Testis (tissue), 3 donors: ENCODE results near the gene TMED5. TPM values are rescaled to one million over a fixed set of nuclear protein-coding genes. Genes with fewer than 3 reads are reported as not detected.

Experiments used
- DNase-seq: peaks from one replicate; pipeline ENCODE4 v3.0.0-alpha.2; 2019
- H3K27ac ChIP-seq, 2 donors: fragments of 200-600 bp; sonication (generic); one replicate each; pipeline ENCODE4 v1.5.1; 2019
- H3K27me3 ChIP-seq: fragments of 200-600 bp; sonication (generic); one replicate; pipeline ENCODE4 v1.5.1; 2019
- H3K36me3 ChIP-seq: fragments of 200-600 bp; sonication (generic); one replicate; pipeline ENCODE4 v1.5.1; 2017; ENCODE audit warnings: low read depth; ENCODE audit errors: missing control alignments
- H3K4me1 ChIP-seq: fragments of 200-600 bp; sonication (generic); one replicate; pipeline ENCODE4 v1.5.1; 2019
- H3K4me3 ChIP-seq, 2 donors: fragments of 200-600 bp; sonication (generic); one replicate each; pipeline ENCODE4 v1.5.1; 2017 to 2019
- H3K9me3 ChIP-seq: fragments of 200-600 bp; sonication (generic); one replicate; pipeline ENCODE4 v1.5.1; 2017
- POLR2A ChIP-seq: fragments of 450-650 bp; IDR thresholded peaks from one replicate; pipeline ENCODE4 v1.6.1; 2017; ENCODE audit warnings: antibody characterized with exemption, mild to moderate bottlenecking, moderate library complexity
- WGBS, 2 donors: methylation state at CpG; one replicate each; pipeline ENCODE4 v1.1.5; 2018; 5-methylcytosine and 5-hydroxymethylcytosine counted together
- intact Hi-C: fragments of 100-400 bp; cut with DNase I; formaldehyde crosslinking; loops from one replicate; pipeline ENCODE4 v1.15.1; 2023; ENCODE audit warnings: low total_unique reads
- polyA plus RNA-seq: library from polyadenylated mRNA; stranded (reverse); fragments of 350-450 nt; fragmentation: Illumina TruSeq; extraction: RNeasy Lipid Tissue Mini Kit (QIAGEN cat#74804); gene quantifications from one replicate; pipeline ENCODE4 v1.2.3, GENCODE V29; 2014; ENCODE audit warnings: low read depth, low replicate concordance; ENCODE audit not compliant: insufficient read depth
- total RNA-seq, 2 donors: library from RNA; depleted of rRNA; stranded (reverse); fragments of >200 nt; gene quantifications; one replicate each; pipeline ENCODE4 v1.2.3, GENCODE V29; 2016
- TF ChIP-seq, protein P1 (sequence below), 3 experiments: fragments of 450-650 bp in 2 of 3; fragments of 200-600 bp in 1 of 3; sonication (generic) in 1 of 3; IDR thresholded peaks; one replicate each; pipeline ENCODE4 v1.5.1; 2016 to 2019; ENCODE audit warnings: antibody characterized with exemption in 3 of 3, mild to moderate bottlenecking in 2 of 3, moderate library complexity in 1 of 3

The TMED5 gene
- total and polyA plus RNA-seq, 3 donors from 2014 or later: 39.2 to 50.0 (median 48.1) TPM

DNA sequence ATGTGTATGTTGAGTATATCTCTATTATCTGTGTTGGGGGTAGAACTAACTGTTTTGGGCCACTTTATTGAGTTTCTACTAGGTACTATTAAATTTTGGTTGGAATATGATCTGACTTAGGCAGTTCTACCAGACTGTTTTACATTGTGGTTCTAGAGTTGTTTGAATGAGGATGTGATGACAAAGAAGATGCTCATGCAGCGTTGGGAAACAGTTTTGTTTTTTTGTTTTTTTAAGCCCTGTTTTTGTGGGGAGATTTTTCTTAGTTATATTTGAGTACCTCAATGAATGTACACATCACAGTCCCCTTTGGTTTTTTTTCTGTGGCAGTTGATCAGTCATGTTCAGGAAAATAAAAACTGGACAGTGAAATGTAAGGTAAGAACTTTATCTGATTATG, 40.1 kb downstream of the TMED5 start:
- Histone ChIP-seq H3K27ac (no peak overlapping the region), H3K36me3 (no peaks in the 10 kb centered on the region), H3K4me1 (no peaks in the 10 kb centered on the region), H3K4me3 (no peak overlapping the region), H3K9me3 (no peaks in the 10 kb centered on the region), H3K27me3 (no peaks in the 10 kb centered on the region)
- WGBS, 2 donors: 84 to 86% methylated on average over 1 of the region's 1 CpG
- TF ChIP-seq, protein P1, sequence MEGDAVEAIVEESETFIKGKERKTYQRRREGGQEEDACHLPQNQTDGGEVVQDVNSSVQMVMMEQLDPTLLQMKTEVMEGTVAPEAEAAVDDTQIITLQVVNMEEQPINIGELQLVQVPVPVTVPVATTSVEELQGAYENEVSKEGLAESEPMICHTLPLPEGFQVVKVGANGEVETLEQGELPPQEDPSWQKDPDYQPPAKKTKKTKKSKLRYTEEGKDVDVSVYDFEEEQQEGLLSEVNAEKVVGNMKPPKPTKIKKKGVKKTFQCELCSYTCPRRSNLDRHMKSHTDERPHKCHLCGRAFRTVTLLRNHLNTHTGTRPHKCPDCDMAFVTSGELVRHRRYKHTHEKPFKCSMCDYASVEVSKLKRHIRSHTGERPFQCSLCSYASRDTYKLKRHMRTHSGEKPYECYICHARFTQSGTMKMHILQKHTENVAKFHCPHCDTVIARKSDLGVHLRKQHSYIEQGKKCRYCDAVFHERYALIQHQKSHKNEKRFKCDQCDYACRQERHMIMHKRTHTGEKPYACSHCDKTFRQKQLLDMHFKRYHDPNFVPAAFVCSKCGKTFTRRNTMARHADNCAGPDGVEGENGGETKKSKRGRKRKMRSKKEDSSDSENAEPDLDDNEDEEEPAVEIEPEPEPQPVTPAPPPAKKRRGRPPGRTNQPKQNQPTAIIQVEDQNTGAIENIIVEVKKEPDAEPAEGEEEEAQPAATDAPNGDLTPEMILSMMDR (IDR thresholded peaks at IDR 0.05): no peak
- no peak for TF ChIP-seq POLR2A
- no peak for DNase-seq
- intact Hi-C loops: no loop called here

- Histone ChIP-seq H3K4me1 (no peaks in the 10 kb centered on the region), H3K27me3 (no peaks in the 10 kb centered on the region), H3K27ac (no peak overlapping the region), H3K36me3 (no peaks in the 10 kb centered on the region), H3K4me3 (no peak overlapping the region), H3K9me3 (no peaks in the 10 kb centered on the region)
- DNase-seq: no peak
- TF ChIP-seq, protein P1 (IDR thresholded peaks at IDR 0.05): no peak
- no peak for TF ChIP-seq POLR2A
- intact Hi-C loops: no loop called here
- 46 to 55% methylated on average over 3 of the region's 3 CpGs for WGBS, 2 donors
These were observed 42.5 kb downstream of the TMED5 start for GRCh38 chr1:93137604-93138292.

DNA sequence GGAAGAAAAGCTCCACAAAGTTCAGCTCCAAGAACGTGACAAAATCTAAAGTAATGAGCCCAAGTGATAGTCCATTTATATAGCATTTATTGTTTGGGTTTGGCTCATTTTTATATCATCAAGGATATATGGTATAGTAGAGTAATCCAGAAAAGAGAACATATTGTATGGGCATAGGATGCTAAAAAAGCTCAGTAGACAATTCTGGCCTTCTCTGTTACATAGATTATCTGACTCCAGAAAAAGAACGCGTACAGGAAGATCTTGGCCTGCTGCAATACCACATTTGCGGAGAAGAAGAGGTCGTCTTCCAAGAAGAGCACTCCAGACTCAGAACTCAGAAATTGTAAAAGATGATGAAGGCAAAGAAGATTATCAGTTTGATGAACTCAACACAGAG, 43.8 kb downstream of the TMED5 start:
- intact Hi-C loops: no loop called here
- H3K4me1 ChIP-seq: no peaks in the 10 kb centered on the region
- WGBS, 2 donors: 91 to 93% methylated on average over 5 of the region's 5 CpGs
- H3K9me3 ChIP-seq: no peaks in the 10 kb centered on the region
- DNase-seq: no peak
- H3K36me3 ChIP-seq: no peaks in the 10 kb centered on the region
- H3K4me3 ChIP-seq: no peak overlapping the region
- no peak for TF ChIP-seq POLR2A
- TF ChIP-seq, protein P1 (IDR thresholded peaks at IDR 0.05): no peak
- no peak overlapping the region for H3K27ac ChIP-seq
- H3K27me3 ChIP-seq: no peaks in the 10 kb centered on the region

DNA sequence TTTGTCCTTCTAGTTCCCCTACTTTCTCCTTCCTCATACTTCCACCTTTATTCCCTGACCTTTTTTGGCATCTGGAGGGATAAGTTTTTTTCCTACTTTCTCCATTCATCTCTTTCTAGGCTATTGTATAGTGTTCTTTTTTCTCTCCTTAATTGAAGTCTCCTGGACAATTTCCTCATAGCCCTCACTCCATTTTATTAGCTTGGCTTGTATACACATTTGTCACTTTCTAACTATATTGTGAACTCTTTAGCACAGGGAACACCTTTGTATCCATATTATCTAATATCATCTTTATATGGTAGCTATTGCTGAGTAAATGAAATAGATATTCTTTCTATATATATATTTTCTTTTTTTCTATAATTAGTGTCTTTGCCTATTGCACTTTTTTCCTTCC, 47.6 kb downstream of the TMED5 start:
- TF ChIP-seq, protein P1 (IDR thresholded peaks at IDR 0.05): no peak
- no peak for TF ChIP-seq POLR2A
- Histone ChIP-seq H3K27me3 (no peaks in the 10 kb centered on the region), H3K36me3 (no peaks in the 10 kb centered on the region), H3K4me1 (no peaks in the 10 kb centered on the region), H3K27ac (no peak overlapping the region), H3K4me3 (no peak overlapping the region), H3K9me3 (no peaks in the 10 kb centered on the region)
- intact Hi-C loops: no loop called here
- no peak for DNase-seq

- Histone ChIP-seq H3K9me3 (no peaks in the 10 kb centered on the region), H3K4me1 (peaks cover 3% of the 10 kb centered on the region), H3K27ac (no peak overlapping the region), H3K4me3 (no peak overlapping the region), H3K27me3 (no peaks in the 10 kb centered on the region), H3K36me3 (no peaks in the 10 kb centered on the region)
- DNase-seq: no peak
- intact Hi-C loops: no loop called here
- TF ChIP-seq, protein P1 (IDR thresholded peaks at IDR 0.05): no peak
- TF ChIP-seq POLR2A: no peak
These were observed 50.6 kb downstream of the TMED5 start for GRCh38 chr1:93129507-93130099.
